Coronary artery (tissue), 2 donors: Measurements from ENCODE around the gene CDYL.

ENCODE experiments used
- DNase-seq: peaks from one replicate; pipeline ENCODE4 v3.0.0-alpha.2; 2017; ENCODE audit warnings: low spot score
- H3K27ac ChIP-seq, 2 donors: fragments of 200-600 bp; sonication (generic); one replicate each; pipeline ENCODE4 v1.5.1; 2016 to 2019
- H3K4me3 ChIP-seq: fragments of 200-600 bp; sonication (generic); 2 replicates; pipeline ENCODE4 v1.5.1; 2016; ENCODE audit warnings: mild to moderate bottlenecking, moderate library complexity
- TF ChIP-seq, protein P1 (sequence below): fragments of 200-600 bp; sonication (generic); IDR thresholded peaks from one replicate; pipeline ENCODE4 v1.5.1; 2019; ENCODE audit warnings: antibody characterized with exemption

CDYL gene, protein sequence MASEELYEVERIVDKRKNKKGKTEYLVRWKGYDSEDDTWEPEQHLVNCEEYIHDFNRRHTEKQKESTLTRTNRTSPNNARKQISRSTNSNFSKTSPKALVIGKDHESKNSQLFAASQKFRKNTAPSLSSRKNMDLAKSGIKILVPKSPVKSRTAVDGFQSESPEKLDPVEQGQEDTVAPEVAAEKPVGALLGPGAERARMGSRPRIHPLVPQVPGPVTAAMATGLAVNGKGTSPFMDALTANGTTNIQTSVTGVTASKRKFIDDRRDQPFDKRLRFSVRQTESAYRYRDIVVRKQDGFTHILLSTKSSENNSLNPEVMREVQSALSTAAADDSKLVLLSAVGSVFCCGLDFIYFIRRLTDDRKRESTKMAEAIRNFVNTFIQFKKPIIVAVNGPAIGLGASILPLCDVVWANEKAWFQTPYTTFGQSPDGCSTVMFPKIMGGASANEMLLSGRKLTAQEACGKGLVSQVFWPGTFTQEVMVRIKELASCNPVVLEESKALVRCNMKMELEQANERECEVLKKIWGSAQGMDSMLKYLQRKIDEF

DNA sequence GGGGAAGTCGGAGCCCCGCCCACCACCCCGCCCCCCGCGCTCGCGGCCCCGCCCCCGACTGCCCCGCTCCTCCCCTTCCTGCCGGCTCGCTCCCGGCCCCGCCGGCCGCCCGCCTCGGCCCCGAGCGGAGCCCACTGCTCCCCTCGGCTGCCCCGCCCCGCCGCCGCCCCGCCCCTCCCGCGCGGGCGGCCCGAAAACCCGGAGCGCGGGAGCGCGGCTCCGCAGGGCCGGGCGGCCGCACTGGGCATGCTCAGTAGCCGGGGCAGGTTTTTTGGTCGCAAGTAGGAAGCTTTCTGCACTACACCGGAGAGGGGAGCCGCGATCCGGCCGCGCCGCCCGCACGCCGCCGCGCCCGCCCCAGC lies at the start of gene CDYL:
Gene CDYL (plus strand): TSS at position 274 of the 362 bp plus-strand sequence. CDS start 380 bp downstream, outside the sequence.
- Histone ChIP-seq H3K4me3 (peak within 1 kb of the TSS; percentile 98), H3K27ac (peak within 1 kb of the TSS; percentile 77 to 96)
- TF ChIP-seq, protein P1, sequence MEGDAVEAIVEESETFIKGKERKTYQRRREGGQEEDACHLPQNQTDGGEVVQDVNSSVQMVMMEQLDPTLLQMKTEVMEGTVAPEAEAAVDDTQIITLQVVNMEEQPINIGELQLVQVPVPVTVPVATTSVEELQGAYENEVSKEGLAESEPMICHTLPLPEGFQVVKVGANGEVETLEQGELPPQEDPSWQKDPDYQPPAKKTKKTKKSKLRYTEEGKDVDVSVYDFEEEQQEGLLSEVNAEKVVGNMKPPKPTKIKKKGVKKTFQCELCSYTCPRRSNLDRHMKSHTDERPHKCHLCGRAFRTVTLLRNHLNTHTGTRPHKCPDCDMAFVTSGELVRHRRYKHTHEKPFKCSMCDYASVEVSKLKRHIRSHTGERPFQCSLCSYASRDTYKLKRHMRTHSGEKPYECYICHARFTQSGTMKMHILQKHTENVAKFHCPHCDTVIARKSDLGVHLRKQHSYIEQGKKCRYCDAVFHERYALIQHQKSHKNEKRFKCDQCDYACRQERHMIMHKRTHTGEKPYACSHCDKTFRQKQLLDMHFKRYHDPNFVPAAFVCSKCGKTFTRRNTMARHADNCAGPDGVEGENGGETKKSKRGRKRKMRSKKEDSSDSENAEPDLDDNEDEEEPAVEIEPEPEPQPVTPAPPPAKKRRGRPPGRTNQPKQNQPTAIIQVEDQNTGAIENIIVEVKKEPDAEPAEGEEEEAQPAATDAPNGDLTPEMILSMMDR: no peak
- DNase-seq: peak; percentile 88

DNA sequence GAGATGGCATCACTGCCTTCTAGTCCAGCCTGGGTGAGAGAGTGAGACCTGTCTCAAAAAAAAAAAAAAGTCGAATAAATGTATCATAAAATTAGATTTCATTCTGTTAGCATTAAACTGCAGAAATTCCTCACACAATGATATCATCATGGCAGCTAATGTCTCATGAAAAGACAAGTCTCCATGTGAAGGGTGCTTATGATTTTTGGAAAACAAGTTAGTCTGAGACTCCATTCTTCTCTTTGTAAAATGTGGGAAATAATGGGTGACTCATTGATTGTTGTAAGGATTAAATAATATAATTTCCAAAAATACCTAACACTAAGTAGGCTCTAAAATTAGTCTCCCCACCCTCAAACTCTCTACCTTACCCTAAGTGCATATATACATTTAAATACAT lies 49.6 kb upstream of the CDYL start:
- no peak for DNase-seq
- Histone ChIP-seq H3K27ac (no peak overlapping the region), H3K4me3 (no peak overlapping the region)
- TF ChIP-seq, protein P1: no peak

DNA sequence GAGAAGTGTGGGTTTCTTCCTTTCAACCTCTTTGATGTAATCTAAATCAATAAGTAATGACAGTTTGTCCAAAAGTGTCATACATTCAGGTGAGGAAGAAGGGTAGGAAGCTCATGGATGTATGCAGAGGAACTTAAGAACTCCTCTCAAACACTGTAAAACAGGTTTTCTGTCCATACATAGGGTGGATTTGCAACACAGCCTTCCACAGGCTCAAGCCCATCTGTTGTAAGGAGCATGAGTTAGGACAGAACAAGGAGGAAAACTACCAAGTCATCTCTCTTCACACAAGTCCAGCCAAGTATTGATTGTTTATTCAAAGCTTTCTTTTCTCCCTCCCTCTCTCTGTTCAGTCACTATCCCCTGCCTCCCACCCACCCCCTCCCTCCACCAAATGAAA lies 49.0 kb upstream of the CDYL start:
- TF ChIP-seq, protein P1: no peak
- no peak for DNase-seq
- Histone ChIP-seq H3K4me3 (no peak overlapping the region), H3K27ac (no peak overlapping the region)

DNA sequence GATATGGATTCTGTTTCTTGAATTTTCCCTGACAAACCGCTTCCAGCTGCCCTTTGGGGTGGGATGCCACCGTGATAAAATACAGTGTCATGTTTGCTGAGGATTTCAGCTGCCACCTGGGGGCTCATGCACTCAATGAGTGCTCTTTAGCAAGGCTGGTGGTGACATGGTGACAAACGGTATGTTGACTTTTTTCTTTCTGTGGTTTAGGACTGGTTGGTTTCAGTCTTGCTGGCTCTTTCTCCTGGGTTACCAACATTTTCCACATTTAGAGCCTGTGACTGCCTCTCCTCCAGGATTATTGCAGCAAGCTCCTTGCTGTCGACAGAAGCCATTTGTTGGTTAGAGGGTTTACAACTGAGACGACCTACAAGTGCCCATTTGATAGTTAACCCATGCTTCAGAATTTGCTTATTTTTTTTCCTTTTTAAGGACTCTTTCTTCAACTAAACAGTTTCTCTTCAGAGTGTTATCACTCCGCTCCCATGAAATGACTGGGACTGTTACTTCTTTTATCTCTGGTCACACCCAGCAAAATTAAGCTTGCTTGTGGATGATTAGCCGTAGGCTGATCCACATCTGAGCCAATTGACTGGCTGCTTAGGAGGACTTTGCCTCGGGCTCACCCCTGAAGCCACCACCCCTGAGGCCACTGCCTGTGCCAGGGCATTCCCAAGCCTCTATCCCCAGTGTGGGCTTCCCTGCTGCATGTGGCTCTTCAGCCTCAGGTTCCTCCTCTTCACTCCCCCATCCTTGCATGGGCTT lies 48.4 kb upstream of the CDYL start:
- Histone ChIP-seq H3K27ac (no peak overlapping the region), H3K4me3 (no peak overlapping the region)
- TF ChIP-seq, protein P1: no peak
- DNase-seq: no peak

DNA sequence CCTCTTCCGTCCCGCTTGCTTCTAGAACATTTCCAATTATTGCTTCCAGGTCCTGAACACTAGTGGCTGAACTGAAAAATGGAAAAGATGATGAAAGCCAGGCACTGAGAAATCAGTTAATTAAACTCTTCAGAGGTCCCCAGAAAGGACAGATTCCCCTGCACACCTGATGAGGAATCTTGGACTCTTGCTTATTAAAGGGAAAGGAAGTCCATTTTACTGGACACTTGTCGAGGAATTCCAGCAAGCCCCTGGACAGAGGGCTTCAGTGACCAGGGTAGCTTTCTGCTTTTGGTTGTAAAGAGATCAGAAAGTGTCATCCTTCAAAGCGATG lies 47.8 kb upstream of the CDYL start:
- TF ChIP-seq, protein P1: no peak
- no peak overlapping the region for H3K27ac ChIP-seq
- no peak overlapping the region for H3K4me3 ChIP-seq
- DNase-seq: no peak

DNA sequence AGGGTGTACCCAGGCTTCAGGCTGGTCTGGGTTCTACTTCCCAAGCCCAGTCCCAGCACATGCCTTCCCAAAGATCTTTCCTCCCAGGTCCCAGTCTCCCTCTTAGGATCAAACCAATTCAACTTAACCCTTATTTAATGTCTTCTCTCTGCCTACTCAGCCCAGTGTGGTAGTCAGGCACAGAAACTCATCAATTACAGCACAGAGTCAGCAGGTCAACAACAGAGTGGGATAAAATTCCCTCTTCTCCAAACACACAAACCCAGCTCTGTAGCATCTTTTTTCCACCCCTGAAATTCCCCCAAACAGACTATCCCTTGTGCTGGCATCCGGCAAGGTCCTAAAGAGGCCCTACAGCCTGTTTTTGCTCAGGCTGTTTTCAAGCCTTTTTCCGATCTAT lies 47.3 kb upstream of the CDYL start:
- Histone ChIP-seq H3K4me3 (no peak overlapping the region), H3K27ac (no peak overlapping the region)
- DNase-seq: no peak
- TF ChIP-seq, protein P1: no peak
